Prostate gland (tissue), 2 donors: ENCODE results near the gene SALL2. TPM values are rescaled to one million over a fixed set of nuclear protein-coding genes. Genes with fewer than 3 reads are reported as not detected.

Experiments used
- DNase-seq: peaks from one replicate; pipeline ENCODE4 v3.0.0-alpha.2; 2019; ENCODE audit warnings: low spot score
- H3K27ac ChIP-seq, 2 donors: fragments of 200-600 bp; sonication (generic); 2 replicates each; pipeline ENCODE4 v1.5.1; 2017 to 2019
- H3K27me3 ChIP-seq: fragments of 200-600 bp; sonication (generic); replicated peaks from 2 replicates; pipeline ENCODE4 v1.5.1; 2019; ENCODE audit not compliant: insufficient read depth
- H3K36me3 ChIP-seq, 2 donors: fragments of 200-600 bp; sonication (generic); 1 replicate in 1 of 2; 2 replicates in 1 of 2; pipeline versions ENCODE4 v1.5.1 to v1.8.1; 2017 to 2019
- H3K4me1 ChIP-seq: fragments of 200-600 bp; sonication (generic); replicated peaks from 2 replicates; pipeline ENCODE4 v1.5.1; 2019
- H3K4me3 ChIP-seq, 2 donors: fragments of 200-600 bp; sonication (generic); 2 replicates each; pipeline ENCODE4 v1.5.1; 2017 to 2019
- H3K9me3 ChIP-seq: fragments of 200-600 bp; sonication (generic); 2 replicates; pipeline ENCODE4 v1.5.1; 2017
- CTCF ChIP-seq, 4 experiments: fragments of 200-600 bp in 2 of 4; fragments of 450-650 bp in 2 of 4; sonication (generic) in 2 of 4; IDR thresholded peaks; 1 replicate in 3 of 4; 2 replicates in 1 of 4; pipeline ENCODE4 v1.5.1; 2016 to 2019; ENCODE audit warnings: antibody characterized with exemption in 4 of 4, mild to moderate bottlenecking in 2 of 4, moderate library complexity in 2 of 4
- POLR2A ChIP-seq: fragments of 450-650 bp; IDR thresholded peaks from one replicate; pipeline ENCODE4 v1.6.1; 2016; ENCODE audit warnings: antibody characterized with exemption, mild to moderate bottlenecking
- POLR2AphosphoS5 ChIP-seq: sonication (generic); formaldehyde crosslinking; IDR thresholded peaks from one replicate; pipeline ENCODE4 v1.6.1; 2017; ENCODE audit warnings: antibody characterized with exemption
- WGBS: methylation state at CpG from one replicate; pipeline ENCODE4 v1.1.5; 2018; 5-methylcytosine and 5-hydroxymethylcytosine counted together
- intact Hi-C: fragments of 100-400 bp; cut with DNase I; formaldehyde crosslinking; loops from one replicate; pipeline ENCODE4 v1.14.2; 2022
- total RNA-seq, 2 donors: library from RNA; depleted of rRNA; stranded (reverse); fragments of >200 nt; gene quantifications; one replicate each; pipeline ENCODE4 v1.1.0, GENCODE V29; 2016

The SALL2 gene
- total RNA-seq, 2 donors from 2014 or later, result 8.1 to 10.2 TPM

- TF ChIP-seq CTCF (IDR thresholded peaks at IDR 0.05) (no peak), POLR2AphosphoS5 (peak; percentile 5), POLR2A (no peak)
- intact Hi-C loops, result no loop called here
- H3K27me3 ChIP-seq, result no peaks in the 10 kb centered on the region
- no peak overlapping the region for H3K4me3 ChIP-seq
- no peak overlapping the region for H3K27ac ChIP-seq
- no peaks in the 10 kb centered on the region for H3K36me3 ChIP-seq
- no peaks in the 10 kb centered on the region for H3K4me1 ChIP-seq
- no peaks in the 10 kb centered on the region for H3K9me3 ChIP-seq
- no peak for DNase-seq
- 30% methylated on average over 7 of the region's 7 CpGs for WGBS
These were observed 17.4 kb upstream of the SALL2 start for GRCh38 chr14:21543521-21543960.

- Histone ChIP-seq H3K27ac (no peak overlapping the region), H3K27me3 (no peaks in the 10 kb centered on the region), H3K36me3 (no peaks in the 10 kb centered on the region), H3K4me1 (no peaks in the 10 kb centered on the region), H3K4me3 (no peak overlapping the region), H3K9me3 (no peaks in the 10 kb centered on the region)
- intact Hi-C loops, result no loop called here
- WGBS, result 93% methylated on average over 9 of the region's 9 CpGs
- DNase-seq, result no peak
- TF ChIP-seq POLR2AphosphoS5 (no peak), CTCF (IDR thresholded peaks at IDR 0.05) (no peak), POLR2A (no peak)
These were observed 15.4 kb upstream of the SALL2 start for GRCh38 chr14:21541413-21542074.

- H3K4me3 ChIP-seq, result no peak overlapping the region
- H3K27me3 ChIP-seq, result peaks cover 2% of the 10 kb centered on the region
- TF ChIP-seq POLR2A (no peak), POLR2AphosphoS5 (no peak), CTCF (IDR thresholded peaks at IDR 0.05) (no peak)
- no peaks in the 10 kb centered on the region for H3K9me3 ChIP-seq
- intact Hi-C loops, result no loop called here
- DNase-seq, result no peak
- no peaks in the 10 kb centered on the region for H3K36me3 ChIP-seq
- no peak overlapping the region for H3K27ac ChIP-seq
- 58% methylated on average over 3 of the region's 3 CpGs for WGBS
- no peaks in the 10 kb centered on the region for H3K4me1 ChIP-seq
These were observed 13.2 kb upstream of the SALL2 start for GRCh38 chr14:21539189-21539940.

- WGBS, result 9% methylated on average over 3 of the region's 3 CpGs
- no peak overlapping the region for H3K27ac ChIP-seq
- TF ChIP-seq POLR2A, result no peak
- no peak for TF ChIP-seq POLR2AphosphoS5
- TF ChIP-seq CTCF (IDR thresholded peaks at IDR 0.05), result no peak
- peaks cover 2% of the 10 kb centered on the region for H3K27me3 ChIP-seq
- H3K9me3 ChIP-seq, result no peaks in the 10 kb centered on the region
- H3K4me1 ChIP-seq, result no peaks in the 10 kb centered on the region
- DNase-seq, result no peak
- peak overlapping the region; percentile 3 to 18 for H3K4me3 ChIP-seq
- intact Hi-C loops, result no loop called here
- H3K36me3 ChIP-seq, result no peaks in the 10 kb centered on the region
These were observed 10.9 kb upstream of the SALL2 start for GRCh38 chr14:21537090-21537424.
